Large intestine (tissue), 3 donors: Measurements from ENCODE around the gene POLR2J. TPM values are rescaled to one million over a fixed set of nuclear protein-coding genes. Genes with fewer than 3 reads are reported as not detected.

Experiments used
- DNase-seq, 2 donors: peaks; one replicate each; pipeline versions ENCODE4 v3.0.0 to v3.0.0-alpha.2; 2013
- H3K27ac ChIP-seq: one replicate; pipeline ENCODE4 v1.5.1; 2013; ENCODE audit warnings: low read length
- H3K27me3 ChIP-seq: 2 replicates; pipeline ENCODE4 v1.6.1; 2013; ENCODE audit warnings: low read length; ENCODE audit not compliant: control insufficient read depth, insufficient read depth
- H3K36me3 ChIP-seq: 2 replicates; pipeline ENCODE4 v1.6.1; 2013; ENCODE audit warnings: low read length; ENCODE audit not compliant: control insufficient read depth, insufficient read depth
- H3K4me1 ChIP-seq: one replicate; pipeline ENCODE4 v1.6.1; 2013; ENCODE audit warnings: low read length; ENCODE audit not compliant: control insufficient read depth, insufficient read depth
- H3K4me3 ChIP-seq: one replicate; pipeline ENCODE4 v1.5.1; 2013; ENCODE audit warnings: low read length
- H3K9me3 ChIP-seq: one replicate; pipeline ENCODE4 v1.6.1; 2013; ENCODE audit warnings: mild to moderate bottlenecking, low read depth, low read length, moderate library complexity; ENCODE audit not compliant: control insufficient read depth
- WGBS: methylation state at CpG from one replicate; pipeline ENCODE4 v1.1.5; 2013; ENCODE audit warnings: low lambda C conversion rate; ENCODE audit not compliant: insufficient coverage; 5-methylcytosine and 5-hydroxymethylcytosine counted together
- polyA plus RNA-seq: library from polyadenylated mRNA; unstranded; fragments of 120-200 nt; gene quantifications from one replicate; pipeline ENCODE4 v1.2.1, GENCODE V29; 2013

Gene POLR2J
- polyA plus RNA-seq, 1 donor: 50.7 TPM

GRCh38 chr7:102424129-102424551 is 54.6 kb downstream of the POLR2J start:
- H3K4me1 ChIP-seq: no peaks in the 10 kb centered on the region
- DNase-seq: no peak
- H3K36me3 ChIP-seq: peaks cover 55% of the 10 kb centered on the region
- no peaks in the 10 kb centered on the region for H3K9me3 ChIP-seq
- no peaks in the 10 kb centered on the region for H3K27me3 ChIP-seq
- whole genome bisulfite sequencing: no CpG with 5 or more reads among the region's 12 CpGs
- no peak overlapping the region for H3K27ac ChIP-seq
- H3K4me3 ChIP-seq: no peak overlapping the region

Other genes starting within 250 kb of the POLR2J start
- gene SH2B2, start 192.1 kb downstream of the POLR2J start, polyA plus RNA-seq: 1.6 TPM
- 4.3 TPM for gene SPDYE6, start 122.5 kb downstream of the POLR2J start, polyA plus RNA-seq
- gene PRKRIP1, start 82.6 kb downstream of the POLR2J start, polyA plus RNA-seq: 30.0 TPM
- gene ORAI2, start 45.3 kb downstream of the POLR2J start, polyA plus RNA-seq: 9.9 TPM
- gene ALKBH4, start 14.1 kb downstream of the POLR2J start, polyA plus RNA-seq: 10.5 TPM
- gene LRWD1, start 13.9 kb downstream of the POLR2J start, polyA plus RNA-seq: 11.2 TPM
- 14.2 TPM for gene RASA4B, start 38.9 kb upstream of the POLR2J start, polyA plus RNA-seq
- gene UPK3BL2, start 64.8 kb upstream of the POLR2J start, polyA plus RNA-seq: 17.0 TPM
- 3.2 TPM for gene SPDYE2, start 72.3 kb upstream of the POLR2J start, polyA plus RNA-seq
- 40.4 TPM for gene POLR2J3, start 93.7 kb upstream of the POLR2J start, polyA plus RNA-seq
- gene RASA4, start 137.8 kb upstream of the POLR2J start, polyA plus RNA-seq: 30.1 TPM
- 33.0 TPM for gene UPK3BL1, start 163.9 kb upstream of the POLR2J start, polyA plus RNA-seq
- 1.0 TPM for gene SPDYE2B, start 171.4 kb upstream of the POLR2J start, polyA plus RNA-seq
- 4.4 TPM for gene POLR2J2, start 192.7 kb upstream of the POLR2J start, polyA plus RNA-seq